Measurements from ENCODE around the gene ADCY5. TPM values are rescaled to one million over a fixed set of nuclear protein-coding genes. Genes with fewer than 3 reads are reported as not detected.

The ADCY5 gene
- total RNA-seq, 1 donor from 2014 or later: 25.8 TPM

GRCh38 chr3:123327480-123327879 is 121.4 kb downstream of the ADCY5 start:
- DNase-seq (ENCODE audit: low spot score): no peak

- DNase-seq (ENCODE audit: low spot score): no peak
Observed at GRCh38 chr3:123326531-123326930, 122.4 kb downstream of the ADCY5 start.

- DNase-seq (ENCODE audit: low spot score): no peak
Observed at GRCh38 chr3:123325766-123326256, 123.1 kb downstream of the ADCY5 start.

- no peak for DNase-seq (ENCODE audit: low spot score)
Observed at GRCh38 chr3:123324880-123325765, 123.8 kb downstream of the ADCY5 start.

- no peak for DNase-seq (ENCODE audit: low spot score)
Observed at GRCh38 chr3:123323781-123324180, 125.1 kb downstream of the ADCY5 start.

- DNase-seq (ENCODE audit: low spot score): no peak
Observed at GRCh38 chr3:123322866-123323265, 126.0 kb downstream of the ADCY5 start.

- DNase-seq (ENCODE audit: low spot score): no peak
Observed at GRCh38 chr3:123321806-123322205, 127.1 kb downstream of the ADCY5 start.

GRCh38 chr3:123320221-123320620 is 128.7 kb downstream of the ADCY5 start:
- DNase-seq (ENCODE audit: low spot score): no peak

- no peak for DNase-seq (ENCODE audit: low spot score)
Observed at GRCh38 chr3:123319760-123320159, 129.1 kb downstream of the ADCY5 start.

- DNase-seq (ENCODE audit: low spot score): no peak
Observed at GRCh38 chr3:123318374-123318773, 130.5 kb downstream of the ADCY5 start.

- DNase-seq (ENCODE audit: low spot score): no peak
Observed at GRCh38 chr3:123317716-123318115, 131.2 kb downstream of the ADCY5 start.

GRCh38 chr3:123315271-123315595 is 133.7 kb downstream of the ADCY5 start:
- DNase-seq (ENCODE audit: low spot score): no peak

- DNase-seq (ENCODE audit: low spot score): no peak
Observed at GRCh38 chr3:123314359-123315270, 134.3 kb downstream of the ADCY5 start.

GRCh38 chr3:123313889-123314288 is 135.0 kb downstream of the ADCY5 start:
- DNase-seq (ENCODE audit: low spot score): no peak

GRCh38 chr3:123312331-123313265 is 136.3 kb downstream of the ADCY5 start:
- no peak for DNase-seq (ENCODE audit: low spot score)

GRCh38 chr3:123311201-123311600 is 137.7 kb downstream of the ADCY5 start:
- DNase-seq (ENCODE audit: low spot score): no peak

GRCh38 chr3:123310741-123311140 is 138.1 kb downstream of the ADCY5 start:
- no peak for DNase-seq (ENCODE audit: low spot score)

GRCh38 chr3:123310186-123310585 is 138.7 kb downstream of the ADCY5 start:
- DNase-seq (ENCODE audit: low spot score): no peak

GRCh38 chr3:123307064-123307463 is 141.8 kb downstream of the ADCY5 start:
- no peak for DNase-seq (ENCODE audit: low spot score)

GRCh38 chr3:123305192-123305591 is 143.7 kb downstream of the ADCY5 start:
- DNase-seq (ENCODE audit: low spot score): no peak

GRCh38 chr3:123303976-123304560 is 144.8 kb downstream of the ADCY5 start:
- DNase-seq (ENCODE audit: low spot score): no peak

Data from mucosa of gallbladder (tissue), 1 donor.